Stimulated activated CD8-positive, alpha-beta memory T cell treated with anti-CD3 and anti-CD28 coated beads, Interleukin-7, amount 100 ng/mL, for 24 hours (primary cell): ENCODE measurements around the gene EIF2A.
"Not testable (repeated sequence)": the region's sequence is repeated elsewhere in the genome, so short reads cannot be mapped to it uniquely, and the experiment has no call there.

ENCODE experiments used
- DNase-seq: peaks from one replicate; pipeline ENCODE4 v3.0.0-alpha.2; 2020; ENCODE audit warnings: low read depth

Gene EIF2A

DNA sequence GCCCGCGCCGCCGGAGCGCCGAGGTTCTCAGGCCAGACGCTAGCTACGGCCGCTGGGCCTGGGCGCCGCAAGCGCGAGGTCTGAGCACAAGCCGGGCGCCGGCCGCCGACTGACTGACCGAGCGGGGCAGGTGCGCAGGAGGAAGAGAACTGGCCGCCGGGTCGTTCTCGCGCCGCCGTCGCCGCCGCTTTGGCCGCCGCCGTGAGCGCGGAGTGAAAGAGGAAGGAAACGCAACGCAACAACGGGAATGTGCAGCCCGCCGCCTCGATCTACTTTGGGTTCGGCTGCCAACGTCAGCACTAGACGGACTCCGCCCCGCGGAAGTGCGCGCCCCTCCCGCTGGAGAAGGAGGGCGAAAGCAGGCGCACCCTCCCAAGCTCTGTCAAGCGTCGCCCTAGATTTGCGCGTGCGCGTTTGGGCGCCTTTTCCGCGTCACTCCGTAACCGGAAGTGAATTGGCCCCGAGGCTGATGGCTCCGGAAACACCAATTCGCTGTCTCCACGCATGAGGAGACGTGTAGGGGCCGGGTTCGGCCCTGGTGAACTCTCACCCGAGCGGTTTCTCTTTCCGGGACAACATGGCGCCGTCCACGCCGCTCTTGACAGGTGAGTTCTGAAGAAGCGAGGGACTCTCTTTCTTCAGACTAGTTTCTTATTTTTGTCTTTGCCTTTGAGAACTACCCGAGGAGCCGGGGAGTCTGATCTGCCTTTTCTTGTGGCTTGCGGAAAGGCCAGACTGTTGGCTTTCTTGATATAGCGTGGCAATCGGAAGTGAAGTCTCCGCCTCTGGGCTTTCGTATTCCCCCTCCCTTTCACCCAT, at the start of gene EIF2A, which contains the start of gene SERP1:
TSS of gene EIF2A (plus strand) at position 562 of the 819 bp plus-strand sequence. CDS start at position 578, 16 bp downstream.
TSS of gene SERP1 (minus strand) at position 271 of the 819 bp plus-strand sequence. CDS start 361 bp downstream, outside the sequence.
- DNase-seq: peak; percentile 98

DNA sequence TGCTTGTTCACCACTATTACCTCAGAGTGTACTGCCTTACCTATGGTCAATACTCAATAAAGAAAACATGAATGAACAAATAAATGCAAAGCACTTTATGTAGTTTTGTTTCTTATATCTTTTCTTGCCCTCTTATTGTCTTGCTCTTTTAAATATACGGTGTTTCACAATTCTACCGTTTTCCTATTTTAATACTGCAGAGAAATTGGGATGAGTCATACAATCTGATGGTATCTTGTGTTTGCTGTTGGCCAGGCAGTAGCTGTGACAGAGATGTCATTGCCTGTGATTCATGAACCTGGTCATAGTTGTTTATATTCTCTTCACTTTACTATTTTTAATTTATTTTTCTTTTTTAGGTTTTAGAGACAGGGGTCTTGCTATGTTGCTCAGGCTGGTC, 48.6 kb upstream of the EIF2A start:
- DNase-seq: no peak

DNA sequence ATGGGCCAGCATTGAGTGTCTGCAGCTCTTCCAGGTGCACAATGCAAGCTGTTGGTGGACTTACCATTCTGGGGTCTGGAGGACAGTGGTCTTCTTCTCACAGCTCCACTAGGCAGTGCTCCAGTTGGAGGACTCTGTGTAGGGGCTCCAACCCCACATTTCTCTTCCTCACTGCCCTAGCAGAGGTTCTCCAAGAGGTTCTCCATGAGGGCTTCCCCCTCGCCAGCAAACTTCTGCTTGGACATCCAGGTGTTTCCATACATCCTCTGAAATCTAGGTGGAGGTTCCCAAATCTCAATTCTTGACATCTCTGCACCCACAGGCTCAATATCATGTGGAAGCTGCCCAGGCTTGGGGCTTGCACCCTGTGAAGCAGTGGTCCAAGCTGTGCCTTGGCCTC, 45.6 kb upstream of the EIF2A start:
- not testable (repeated sequence) for DNase-seq

DNA sequence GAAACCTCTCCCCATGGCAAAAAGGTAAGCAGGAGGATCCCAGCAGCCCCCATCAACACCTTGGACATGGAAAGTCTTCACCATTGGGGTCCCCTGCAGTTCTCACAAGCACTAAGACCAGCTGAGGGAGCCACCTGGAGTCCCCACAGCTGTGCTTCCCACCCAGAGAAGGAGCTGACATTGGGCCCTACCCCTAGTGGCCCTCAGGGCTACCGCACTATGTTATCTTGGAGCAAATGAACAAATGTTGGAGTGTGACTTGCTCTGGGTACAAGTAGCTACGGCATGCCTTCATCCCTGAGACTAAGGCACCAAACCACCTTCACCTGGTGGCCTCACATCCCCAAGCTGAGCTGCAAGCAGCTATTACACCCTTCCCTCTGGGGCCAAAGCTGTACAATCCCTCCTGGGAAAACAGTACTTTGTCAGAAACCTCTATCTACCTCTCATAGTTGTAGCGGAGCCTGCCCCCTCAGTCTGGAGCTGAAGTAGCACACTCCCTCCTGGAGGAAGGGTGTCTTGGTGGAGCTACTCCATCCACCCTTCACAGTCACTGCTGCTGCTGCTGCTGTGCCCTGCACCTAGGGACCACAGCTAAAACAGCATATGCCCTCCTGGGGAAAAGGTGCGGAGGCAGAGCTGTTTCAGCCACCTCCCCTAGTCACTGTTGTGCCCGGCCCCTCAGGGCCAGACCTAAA, 43.0 kb upstream of the EIF2A start:
- DNase-seq: no peak

DNA sequence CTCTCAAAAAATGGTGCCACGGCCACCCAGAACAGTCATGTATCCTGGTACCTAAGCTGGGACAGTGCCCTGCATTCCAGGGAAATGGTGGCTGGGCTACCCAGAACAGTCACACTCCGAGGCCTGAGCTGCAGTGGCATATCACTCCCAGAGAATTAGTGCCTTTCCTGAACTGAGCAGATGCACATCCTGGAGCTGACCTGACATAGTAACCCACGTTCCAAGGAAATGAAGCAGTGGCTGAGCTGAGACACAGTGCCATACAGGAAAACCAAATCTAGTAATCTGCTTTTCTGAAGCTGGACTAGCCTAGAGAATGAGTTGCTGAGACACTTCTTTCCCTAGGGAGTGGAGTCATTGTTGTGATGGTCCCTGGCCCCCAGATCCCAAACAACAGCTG, 42.1 kb upstream of the EIF2A start:
- no peak for DNase-seq

DNA sequence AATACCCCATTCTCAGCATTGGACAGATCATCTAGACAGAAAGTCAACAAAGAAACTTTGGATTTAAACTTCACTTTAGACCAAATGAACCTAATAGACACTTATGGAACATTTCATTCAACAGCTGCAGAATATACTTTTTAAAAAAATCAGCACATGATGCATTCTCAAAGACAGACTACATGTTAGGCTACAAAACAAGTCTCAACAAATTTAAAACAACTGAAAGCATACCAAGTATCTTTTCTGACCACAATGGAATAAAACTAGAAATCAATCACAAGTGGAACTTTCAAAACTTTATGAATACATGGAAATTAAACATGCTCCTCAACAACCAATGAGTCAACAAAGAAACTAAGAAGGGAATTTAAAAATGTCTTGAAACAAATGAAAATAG, 38.2 kb upstream of the EIF2A start:
- no peak for DNase-seq

DNA sequence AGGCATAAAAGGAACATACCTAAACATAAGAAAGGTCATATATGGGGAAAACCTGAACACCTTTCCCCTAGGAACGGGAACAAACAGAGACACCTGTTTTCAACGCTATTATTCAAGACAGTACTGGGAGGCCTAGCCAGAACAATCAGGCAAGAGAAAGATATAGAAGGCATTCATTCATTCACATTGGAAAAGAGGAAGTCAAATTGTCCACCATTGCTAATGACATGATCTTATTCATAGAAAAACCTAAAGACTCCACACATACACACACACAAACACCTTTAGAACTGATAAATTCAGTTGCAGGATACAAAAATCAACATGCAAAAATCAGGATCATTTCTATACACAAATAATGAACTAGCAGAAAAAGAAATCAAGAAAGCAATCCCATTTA, 36.8 kb upstream of the EIF2A start:
- DNase-seq: no peak

DNA sequence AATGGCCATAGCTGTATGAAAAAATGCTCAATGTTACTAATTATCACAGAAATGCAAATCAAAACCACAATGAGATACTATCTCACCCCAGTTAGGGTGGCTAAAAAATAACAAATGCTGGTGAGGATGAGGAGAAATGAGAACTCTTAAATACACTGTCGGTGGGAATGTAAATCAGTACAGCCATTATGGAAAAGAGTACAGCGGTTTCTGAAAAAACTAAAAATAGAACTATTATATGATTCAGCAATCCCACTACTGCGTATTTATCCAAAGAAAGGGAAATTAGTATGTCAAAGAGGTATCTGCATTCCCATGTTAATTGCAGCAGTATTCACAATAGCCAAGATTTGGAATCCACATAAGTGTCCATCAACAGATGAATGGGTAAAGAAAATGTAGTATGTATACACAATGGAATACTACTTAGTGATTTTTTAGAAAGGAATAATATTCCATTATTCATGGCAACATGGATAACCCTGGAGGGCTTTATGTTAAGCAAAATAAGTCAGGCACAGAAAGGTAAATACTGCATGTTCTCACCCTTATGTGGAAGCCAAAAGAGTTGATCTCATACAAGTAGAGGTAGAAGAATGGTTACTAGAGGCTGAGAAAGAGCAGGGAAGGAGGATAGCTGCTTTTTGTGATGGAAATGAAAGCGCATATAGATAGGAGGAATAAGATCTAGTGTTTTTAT, 35.3 kb upstream of the EIF2A start:
- DNase-seq: no peak

DNA sequence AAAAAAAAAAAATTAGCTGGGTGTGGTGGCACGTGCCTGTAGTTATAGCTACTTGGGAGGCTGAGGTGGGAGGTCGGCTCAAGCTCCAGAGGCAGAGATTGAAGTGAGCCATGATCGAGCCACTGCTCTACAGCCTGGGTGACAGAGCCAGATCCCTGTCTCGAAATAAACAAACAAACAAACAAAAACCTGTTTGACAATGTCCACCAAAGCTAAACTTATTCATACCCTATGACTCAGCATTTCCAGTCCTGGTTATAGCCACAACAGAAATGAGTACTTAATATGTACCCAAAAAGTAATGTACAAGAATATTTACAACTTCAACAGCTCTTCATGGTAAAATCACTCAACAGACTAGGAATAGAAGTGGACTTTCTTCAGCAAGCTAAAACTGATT, 31.4 kb upstream of the EIF2A start:
- DNase-seq: no peak

DNA sequence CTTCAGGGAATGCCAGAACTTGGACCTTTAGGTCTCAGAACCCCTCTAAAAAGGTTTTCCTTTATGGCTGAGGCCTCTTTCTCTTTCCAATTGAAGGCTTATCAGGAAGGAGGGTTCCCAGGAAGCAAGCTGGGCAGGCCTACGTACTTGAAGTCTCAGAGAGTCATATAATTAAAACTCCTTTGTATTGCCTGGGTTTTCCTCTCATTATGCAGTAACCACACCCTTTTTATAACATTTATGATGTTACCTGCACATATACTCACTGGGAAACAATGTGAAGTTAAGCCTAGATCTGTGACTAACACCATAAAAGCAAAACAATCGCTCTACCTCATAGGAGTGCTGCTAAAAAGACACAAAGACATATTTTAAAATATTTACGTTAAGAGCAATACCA, 27.6 kb upstream of the EIF2A start:
- DNase-seq: no peak

DNA sequence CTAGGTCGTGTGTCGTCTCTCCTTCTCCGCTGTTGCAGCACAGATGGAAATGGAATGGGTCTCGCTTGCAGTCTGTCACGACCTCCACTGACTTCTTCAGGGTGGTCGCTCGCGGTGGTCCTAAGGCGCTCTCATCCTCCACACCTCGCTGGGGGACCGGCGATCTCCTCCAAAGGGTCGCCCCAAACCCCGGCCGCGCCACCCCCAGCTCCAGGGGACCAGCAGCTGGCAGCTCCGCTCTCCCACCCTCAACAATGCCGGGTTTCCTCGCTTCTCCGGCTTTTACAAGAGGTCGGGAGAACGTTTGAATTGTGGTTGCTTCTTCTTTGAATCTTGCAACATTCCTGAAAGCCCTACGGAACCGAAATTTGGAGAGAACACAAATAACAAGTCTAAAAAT, 26.2 kb upstream of the EIF2A start:
- no peak for DNase-seq

DNA sequence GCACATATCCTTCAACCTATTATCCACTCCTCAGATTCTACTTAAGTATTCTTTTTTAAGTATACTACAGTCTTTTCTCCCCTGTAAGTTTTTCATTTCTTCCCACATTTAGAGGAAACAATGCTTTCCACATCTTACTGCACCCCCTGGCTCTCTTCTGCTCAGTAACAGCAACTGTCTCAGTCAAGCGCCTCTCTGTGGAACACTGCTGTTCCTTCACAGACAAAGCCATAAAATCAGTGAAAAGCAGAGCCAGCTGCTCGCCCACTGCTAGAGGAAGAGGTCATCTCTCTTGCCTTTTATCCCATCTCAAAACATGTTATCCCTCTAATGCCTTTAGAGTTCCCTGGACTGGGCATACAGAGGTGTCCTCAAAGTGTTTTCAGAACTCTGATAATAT, 25.1 kb upstream of the EIF2A start:
- DNase-seq: no peak

DNA sequence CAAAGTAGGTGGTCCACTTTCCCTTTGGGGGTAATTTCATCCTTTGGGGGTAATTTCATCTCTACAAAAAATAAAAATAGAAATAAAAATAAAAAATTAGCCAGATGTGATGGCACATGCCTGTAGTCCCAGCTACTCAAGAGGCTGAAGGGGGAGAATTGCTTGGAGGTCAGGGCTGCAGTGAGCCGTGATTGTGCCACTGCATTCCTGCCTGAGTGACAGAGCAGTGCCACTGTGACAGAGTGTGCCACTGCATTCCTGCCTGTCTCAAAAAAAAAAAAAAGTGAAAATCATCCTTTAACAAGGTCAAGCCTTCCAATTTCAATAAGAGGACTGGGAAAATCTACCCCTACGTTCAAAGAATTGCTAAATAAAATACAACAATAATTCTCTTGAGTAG, 23.0 kb upstream of the EIF2A start:
- no peak for DNase-seq

DNA sequence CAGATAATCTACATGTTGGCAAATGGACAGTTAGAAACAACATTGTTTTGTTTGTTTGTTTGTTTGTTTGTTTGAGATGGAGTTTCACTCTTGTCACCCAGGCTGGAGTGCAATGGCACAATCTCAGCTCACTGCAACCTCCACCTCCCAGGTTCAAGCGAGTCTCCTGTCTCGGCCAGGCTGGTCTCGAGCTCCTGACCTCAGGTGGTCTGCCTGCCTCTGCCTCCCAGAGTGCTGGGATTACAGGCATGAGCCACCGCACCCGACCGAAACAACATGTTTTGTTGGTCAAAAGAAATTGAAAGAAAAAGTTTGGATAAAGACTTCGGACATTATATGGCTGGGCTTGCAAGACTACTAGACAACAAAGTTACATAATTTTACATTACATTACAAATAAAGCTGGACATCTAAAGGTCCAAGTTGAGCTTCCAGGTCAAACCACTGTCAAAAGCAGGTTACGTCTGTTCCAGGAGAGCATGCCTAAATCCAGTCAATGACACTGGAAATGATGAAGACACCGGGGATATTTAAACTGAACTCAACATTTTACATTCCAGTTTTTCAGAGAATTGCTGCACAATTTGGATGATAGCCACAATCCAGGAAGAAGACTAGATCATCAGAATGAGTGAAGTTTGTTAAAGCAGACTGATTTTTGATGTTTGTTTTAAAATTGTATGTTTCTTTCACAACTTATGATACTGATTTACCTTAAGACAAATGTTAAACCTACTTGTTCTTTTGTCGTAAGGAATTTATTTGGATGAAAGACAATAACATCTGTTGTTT, 18.9 kb upstream of the EIF2A start:
- no peak for DNase-seq

DNA sequence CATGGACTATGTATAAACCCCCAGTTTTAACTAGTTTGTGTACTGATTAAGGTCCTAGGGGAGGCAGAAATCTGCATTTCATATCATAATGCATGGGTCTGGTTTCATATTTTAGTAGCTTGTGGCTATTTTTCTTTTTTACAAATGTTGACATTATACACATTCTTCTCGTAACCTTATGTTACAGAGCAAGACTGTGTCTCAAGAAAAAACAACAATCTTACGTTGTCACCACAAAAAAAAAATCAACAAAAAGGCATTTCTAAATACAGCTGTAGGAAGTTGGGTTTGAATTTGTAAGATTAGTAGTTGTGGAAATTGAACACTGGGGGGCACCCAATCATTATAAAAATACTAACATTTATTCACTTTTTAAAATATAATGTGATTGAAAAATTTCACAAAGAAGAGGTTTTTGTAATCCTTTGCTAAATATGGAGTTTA, 18.2 kb upstream of the EIF2A start:
- DNase-seq: no peak

DNA sequence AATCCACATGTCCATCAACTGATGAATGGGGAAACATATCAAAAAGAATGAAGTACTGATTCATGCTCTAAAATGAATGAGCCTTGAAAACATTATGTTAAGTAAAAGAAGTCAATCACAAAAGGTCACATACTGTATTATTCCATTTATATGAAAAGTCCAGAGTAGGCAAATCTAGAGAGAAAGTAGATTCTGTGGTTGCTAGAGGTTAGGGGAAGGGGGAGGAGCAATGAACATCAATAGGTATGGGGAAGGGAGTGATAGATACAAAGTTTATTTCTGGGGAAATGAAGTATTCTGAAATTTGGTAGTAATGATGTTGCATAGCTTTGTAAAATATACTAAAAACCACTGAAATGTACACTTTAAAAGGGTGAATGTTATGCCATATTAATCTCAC, 14.8 kb upstream of the EIF2A start:
- DNase-seq: no peak

DNA sequence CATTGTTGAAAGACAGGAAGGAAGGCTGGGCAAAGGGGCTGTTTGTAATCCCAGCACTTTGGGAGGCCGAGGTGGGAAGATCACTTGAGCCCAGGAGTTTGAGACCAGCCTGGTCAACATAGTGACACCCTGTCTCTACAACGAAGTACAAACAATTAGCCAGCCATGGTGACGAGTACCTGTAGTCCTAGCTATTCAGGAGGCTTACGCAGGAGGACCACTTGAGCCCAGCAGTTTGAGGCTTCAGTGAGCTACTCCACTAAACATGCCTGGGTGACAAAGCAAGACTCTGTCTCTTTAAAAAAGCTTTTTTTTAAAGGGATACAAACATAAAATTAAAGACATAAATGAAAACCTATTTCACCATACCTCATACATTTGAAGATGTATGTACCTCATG, 11.4 kb upstream of the EIF2A start:
- no peak for DNase-seq

DNA sequence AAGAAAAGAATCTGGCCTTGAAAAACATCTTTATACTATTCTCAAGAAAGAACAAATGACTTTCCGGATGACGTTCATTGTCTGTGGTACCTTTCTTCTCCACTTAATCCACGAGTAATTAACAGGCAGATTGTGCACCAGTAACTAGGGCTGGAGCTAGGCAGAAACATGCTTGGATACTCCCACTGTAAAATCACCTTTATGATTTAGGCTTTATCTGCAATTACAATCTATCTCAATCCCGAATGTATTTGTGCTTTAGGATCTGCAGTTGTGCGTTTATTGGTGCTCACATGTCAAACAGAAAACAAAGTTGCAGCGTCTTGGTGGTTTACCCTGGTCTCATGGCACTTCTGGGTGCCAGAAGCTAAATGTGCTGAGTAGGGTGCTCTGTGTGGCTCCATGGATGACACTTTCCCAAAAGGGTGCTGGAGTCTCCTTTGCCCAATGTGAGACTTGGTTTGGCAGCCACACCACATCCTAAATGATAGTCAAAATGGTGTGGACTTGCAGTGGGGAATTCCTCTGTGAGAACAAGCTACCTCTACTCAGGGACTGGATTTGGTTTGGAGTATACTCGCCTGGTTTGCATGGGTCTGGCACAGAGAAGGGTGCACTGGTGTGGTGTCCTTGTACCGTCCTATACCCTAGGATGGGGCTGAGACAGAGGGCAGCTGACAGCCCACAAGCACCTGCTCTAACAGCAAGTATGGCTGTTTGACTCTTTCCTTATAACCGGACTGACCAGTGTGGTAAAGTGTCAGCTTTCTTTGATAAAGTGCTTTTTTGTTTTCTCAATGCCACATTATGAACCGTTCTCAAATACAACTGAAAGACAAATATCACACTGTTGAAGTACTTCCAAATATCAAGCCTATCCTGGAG, 8.0 kb upstream of the EIF2A start:
- no peak for DNase-seq

DNA sequence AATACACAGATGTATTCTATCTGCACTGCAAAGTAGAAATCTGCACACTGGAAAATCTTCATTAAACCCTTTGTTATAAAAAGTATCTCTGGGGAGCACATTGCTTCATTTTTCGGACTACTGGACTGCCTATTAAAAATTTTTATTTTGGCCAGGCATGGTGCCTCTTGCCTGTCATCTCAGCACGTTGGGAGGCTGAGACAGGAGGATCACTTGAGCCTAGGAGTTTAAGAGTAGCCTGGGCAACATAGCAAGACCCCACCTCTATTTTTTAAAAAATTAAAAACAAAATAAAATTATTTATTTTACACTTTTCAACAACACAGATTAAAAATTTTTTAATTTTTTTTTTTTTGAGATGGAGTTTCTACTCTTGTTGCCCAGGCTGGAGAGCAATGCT, 6.3 kb upstream of the EIF2A start:
- no peak for DNase-seq

DNA sequence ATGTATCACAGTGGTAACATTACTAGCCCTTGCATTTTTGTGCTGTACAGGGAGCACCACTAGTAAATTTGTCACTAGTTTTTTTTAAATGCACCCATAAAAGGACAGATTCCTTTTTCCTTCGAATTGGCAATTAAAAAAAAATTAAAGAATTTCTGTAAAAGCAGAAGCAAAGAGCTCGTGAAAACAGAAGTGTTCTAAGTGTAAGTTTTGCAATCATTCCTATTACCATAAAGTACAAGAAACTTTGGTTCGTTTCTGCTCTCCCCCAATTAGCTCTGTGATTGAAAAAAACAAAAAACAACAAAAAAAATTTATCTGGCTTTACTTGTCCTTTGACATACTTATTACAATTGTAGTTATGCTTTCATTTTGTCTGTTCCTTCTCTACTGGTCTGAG, 5.6 kb upstream of the EIF2A start:
- no peak for DNase-seq

DNA sequence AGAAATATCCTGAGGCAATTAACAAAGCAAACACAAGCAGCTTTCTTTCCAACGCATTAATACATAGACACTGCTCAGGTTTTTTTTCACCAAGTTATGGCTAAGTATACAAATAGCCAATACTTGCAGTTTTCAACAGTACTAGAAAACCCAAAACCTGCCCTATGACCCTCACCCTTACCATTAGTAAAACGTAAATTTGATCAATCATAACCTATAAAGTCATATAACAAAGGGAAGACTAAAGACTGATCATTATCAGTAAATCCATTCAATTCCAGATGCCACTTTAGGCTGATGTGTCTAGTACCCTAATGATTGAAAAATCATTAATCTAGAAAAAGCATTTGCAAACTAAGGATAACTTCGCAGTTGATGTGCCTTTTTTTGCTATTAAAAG, 3.5 kb upstream of the EIF2A start:
- DNase-seq: no peak
